Subcutaneous adipose tissue (tissue), 4 donors: ENCODE data around the gene ZNF773. TPM values are rescaled to one million over a fixed set of nuclear protein-coding genes. Genes with fewer than 3 reads are reported as not detected.
"Not testable (repeated sequence)": the region's sequence is repeated elsewhere in the genome, so short reads cannot be mapped to it uniquely, and the experiment has no call there.

Experiments used
- CTCF ChIP-seq: fragments of 450-650 bp; IDR thresholded peaks from one replicate; pipeline ENCODE4 v1.5.1; 2016; ENCODE audit warnings: low read depth, mild to moderate bottlenecking, control low read depth, antibody characterized with exemption, moderate library complexity
- total RNA-seq, 4 donors: library from RNA; depleted of rRNA; stranded (reverse); fragments of >200 nt; gene quantifications; one replicate each; pipeline ENCODE4 v1.1.0, GENCODE V29; 2016

The ZNF773 gene
- total RNA-seq, 4 donors from 2014 or later: 6.5 to 16.5 (median 14.3) TPM

GRCh38 chr19:57487477-57488298, 12.1 kb upstream of the ZNF773 start, which contains the start of gene ZNF419:
TSS of gene ZNF419 (plus strand) at chr19:57487750. CDS start at chr19:57487951, 201 bp downstream.
- not testable (repeated sequence) for TF ChIP-seq CTCF

- no peak for TF ChIP-seq CTCF
Observed at GRCh38 chr19:57506163-57506562, 6.4 kb downstream of the ZNF773 start.

GRCh38 chr19:57511484-57511883, 11.7 kb downstream of the ZNF773 start:
- TF ChIP-seq CTCF: no peak

- TF ChIP-seq CTCF: no peak
Observed at GRCh38 chr19:57512845-57513244, 13.1 kb downstream of the ZNF773 start.

- TF ChIP-seq CTCF: no peak
Observed at GRCh38 chr19:57515255-57515654, 15.5 kb downstream of the ZNF773 start.

GRCh38 chr19:57527136-57527881, 27.6 kb downstream of the ZNF773 start, which contains the start of gene ZNF549:
TSS of gene ZNF549 (plus strand) at chr19:57527356. CDS start at chr19:57527574, 218 bp downstream.
- no peak for TF ChIP-seq CTCF

GRCh38 chr19:57537953-57538547, 38.3 kb downstream of the ZNF773 start:
- TF ChIP-seq CTCF: no peak
